Activated naive CD4-positive, alpha-beta T cell treated with anti-CD3 and anti-CD28 coated beads, Interleukin-2, amount 10 ng/mL, durations not matched to agents 7 days and 5 days (primary cell): Measurements from ENCODE around the gene GATB.

ENCODE experiments used
- CTCF ChIA-PET: fragments of 350-600 bp; sonication (Branson Sonifier 250); formaldehyde crosslinking; loops from one replicate; lab custom pipeline; 2021; ENCODE audit warnings: antibody characterized with exemption; lab: Charles Lee
- DNase-seq: peaks from one replicate; pipeline ENCODE4 v3.0.0-alpha.2; 2020
- H3K27ac Mint-ChIP-seq: one replicate; pipeline ENCODE4 v1.8.0; 2021; ENCODE audit warnings: mild to moderate bottlenecking, moderate library complexity, mixed read lengths
- H3K27me3 Mint-ChIP-seq: one replicate; pipeline ENCODE4 v1.8.0; 2021; ENCODE audit warnings: mild to moderate bottlenecking, mixed read lengths
- H3K36me3 Mint-ChIP-seq: one replicate; pipeline ENCODE4 v1.8.0; 2021; ENCODE audit warnings: mixed read lengths
- H3K4me1 Mint-ChIP-seq: one replicate; pipeline ENCODE4 v1.8.0; 2021; ENCODE audit warnings: mixed read lengths
- H3K4me3 Mint-ChIP-seq: one replicate; pipeline ENCODE4 v1.8.0; 2021; ENCODE audit warnings: mild to moderate bottlenecking, moderate library complexity, mixed read lengths
- H3K9me3 Mint-ChIP-seq: one replicate; pipeline ENCODE4 v1.8.0; 2021; ENCODE audit warnings: mixed read lengths

The GATB gene

DNA sequence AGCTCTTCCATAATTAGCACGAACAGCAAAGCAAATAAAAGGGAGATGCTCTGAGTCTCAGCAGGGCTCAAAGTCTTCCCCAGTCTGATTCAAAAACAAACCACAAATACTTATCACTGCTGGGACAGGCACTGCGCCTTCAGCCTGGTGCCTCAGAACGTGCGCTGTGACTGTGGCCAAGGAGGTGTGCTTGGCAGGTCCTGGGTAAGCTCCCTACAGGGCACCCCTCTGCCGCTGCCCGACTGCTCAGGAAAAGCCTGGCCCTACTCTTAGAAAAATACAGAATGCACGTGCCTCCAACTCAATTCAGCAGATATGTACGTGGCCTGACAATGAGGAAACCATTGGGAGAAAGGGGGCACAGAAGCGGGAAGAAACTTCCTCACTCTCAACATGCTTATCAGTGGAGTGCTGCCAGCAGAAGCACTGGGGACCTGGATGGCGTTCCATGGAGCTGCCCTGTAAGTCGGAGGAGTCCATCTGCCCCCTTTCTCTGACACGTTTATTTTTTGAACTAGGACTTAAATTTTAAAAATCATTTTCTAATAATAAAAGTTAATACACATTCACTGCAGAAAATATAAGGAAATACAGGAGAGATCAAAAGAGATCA, 86.8 kb downstream of the GATB start:
- CTCF ChIA-PET = interaction anchor here (0.8 kb wide), 1 partner anchor 9 kb away, joined by 3 read pairs; no protein-coding TSS in a partner anchor
- Mint-ChIP-seq H3K36me3 (no peaks in the 10 kb centered on the region), H3K4me3 (no peak overlapping the region), H3K9me3 (no peaks in the 10 kb centered on the region), H3K4me1 (no peaks in the 10 kb centered on the region), H3K27me3 (no peaks in the 10 kb centered on the region), H3K27ac (no peak overlapping the region)
- no peak for DNase-seq

DNA sequence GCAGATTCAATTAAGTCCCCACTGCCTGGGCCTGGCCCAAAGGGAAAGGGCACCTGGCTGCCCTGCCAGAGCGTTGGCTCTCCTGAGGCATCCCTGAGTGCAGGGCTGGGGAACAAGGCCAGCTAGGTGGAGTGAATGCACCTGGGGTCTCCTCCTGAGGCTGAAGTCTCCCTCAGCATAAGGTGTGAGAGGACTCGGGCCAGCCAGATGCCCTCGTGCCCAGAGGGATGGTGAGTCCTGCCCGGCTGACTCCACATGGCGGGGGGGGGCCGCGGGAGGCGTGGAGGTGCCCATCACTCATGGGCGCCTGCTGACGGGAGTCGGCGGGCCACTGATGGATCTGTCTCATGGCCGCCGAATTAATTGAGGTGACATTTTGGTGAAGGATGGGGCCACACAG, 87.8 kb downstream of the GATB start:
- Mint-ChIP-seq H3K36me3 (no peaks in the 10 kb centered on the region), H3K4me1 (no peaks in the 10 kb centered on the region), H3K4me3 (no peak overlapping the region), H3K27ac (no peak overlapping the region), H3K27me3 (no peaks in the 10 kb centered on the region), H3K9me3 (no peaks in the 10 kb centered on the region)
- DNase-seq = no peak
- CTCF ChIA-PET = no interaction called here

DNA sequence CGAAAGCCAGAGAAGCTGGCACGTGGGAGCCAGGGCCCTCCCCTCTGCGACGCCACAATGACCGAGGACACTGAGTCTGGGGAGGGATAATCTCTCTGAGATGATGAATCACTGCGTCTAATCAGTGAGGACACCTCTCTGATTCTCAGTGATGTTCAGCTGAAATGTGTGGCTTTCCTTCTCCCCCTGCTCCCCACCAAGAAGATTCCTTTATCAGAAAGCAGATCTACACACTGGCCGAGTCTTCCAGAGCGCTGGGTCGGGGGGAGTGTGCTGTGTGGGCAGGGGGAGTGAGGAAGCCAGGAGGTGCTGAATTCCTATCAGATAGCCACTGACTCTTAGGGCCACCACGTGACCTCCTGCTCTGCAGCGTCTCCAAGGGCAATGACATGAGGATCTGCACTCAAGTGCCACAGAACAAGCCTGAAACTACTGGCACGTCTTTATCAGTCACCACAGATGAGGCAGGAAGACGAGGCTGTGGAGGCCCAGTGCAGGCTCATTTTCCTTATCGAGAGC, 89.2 kb downstream of the GATB start:
- Mint-ChIP-seq H3K9me3 (no peaks in the 10 kb centered on the region), H3K36me3 (no peaks in the 10 kb centered on the region), H3K4me3 (no peak overlapping the region), H3K27ac (no peak overlapping the region), H3K4me1 (peaks cover 9% of the 10 kb centered on the region), H3K27me3 (no peaks in the 10 kb centered on the region)
- no peak for DNase-seq
- CTCF ChIA-PET = no interaction called here

DNA sequence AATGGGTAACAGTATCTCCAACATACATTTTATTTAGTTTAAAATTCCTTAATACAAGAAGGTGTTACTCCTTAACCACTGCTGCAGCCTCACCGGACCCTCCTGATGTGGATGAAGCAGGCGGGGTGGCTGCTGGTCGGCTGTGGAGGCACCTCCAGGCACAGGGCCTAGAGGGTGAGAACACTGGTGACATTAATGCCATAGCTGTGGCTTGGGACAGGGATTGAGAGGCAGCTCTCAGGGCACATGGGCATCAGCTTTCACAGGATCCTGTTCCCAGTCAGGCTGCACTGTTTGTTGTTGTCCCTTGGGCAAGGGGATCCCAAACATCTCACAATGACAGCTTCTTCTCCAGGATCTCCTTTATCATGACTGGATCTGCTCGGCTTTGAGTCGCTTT, 90.0 kb downstream of the GATB start:
- no peak overlapping the region for H3K4me3 Mint-ChIP-seq
- no peak overlapping the region for H3K27ac Mint-ChIP-seq
- H3K4me1 Mint-ChIP-seq = peaks cover 9% of the 10 kb centered on the region
- H3K27me3 Mint-ChIP-seq = no peaks in the 10 kb centered on the region
- CTCF ChIA-PET = no interaction called here
- no peaks in the 10 kb centered on the region for H3K9me3 Mint-ChIP-seq
- no peak for DNase-seq
- H3K36me3 Mint-ChIP-seq = no peaks in the 10 kb centered on the region

DNA sequence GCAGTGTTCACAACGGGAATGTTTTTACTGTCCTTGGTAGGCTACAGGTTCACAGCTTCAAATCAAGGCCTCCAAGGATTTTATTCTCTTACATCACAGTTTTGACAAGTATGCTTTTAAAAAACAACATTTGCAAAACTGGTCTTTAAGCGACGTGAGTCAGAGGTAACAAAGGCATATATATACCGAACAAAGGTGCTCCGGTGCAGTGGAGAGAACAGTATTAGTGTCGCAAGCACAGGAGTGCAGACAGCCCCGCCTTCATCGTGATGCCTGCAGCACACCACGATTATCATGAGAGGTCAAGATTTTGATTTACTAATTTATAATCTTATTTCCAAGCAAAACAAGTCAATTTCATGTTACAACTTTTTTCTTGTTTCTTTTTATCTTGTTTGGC, 90.8 kb downstream of the GATB start:
- DNase-seq = no peak
- CTCF ChIA-PET = no interaction called here
- H3K4me1 Mint-ChIP-seq = peaks cover 9% of the 10 kb centered on the region
- H3K9me3 Mint-ChIP-seq = no peaks in the 10 kb centered on the region
- H3K36me3 Mint-ChIP-seq = no peaks in the 10 kb centered on the region
- no peaks in the 10 kb centered on the region for H3K27me3 Mint-ChIP-seq
- H3K4me3 Mint-ChIP-seq = no peak overlapping the region
- H3K27ac Mint-ChIP-seq = no peak overlapping the region

DNA sequence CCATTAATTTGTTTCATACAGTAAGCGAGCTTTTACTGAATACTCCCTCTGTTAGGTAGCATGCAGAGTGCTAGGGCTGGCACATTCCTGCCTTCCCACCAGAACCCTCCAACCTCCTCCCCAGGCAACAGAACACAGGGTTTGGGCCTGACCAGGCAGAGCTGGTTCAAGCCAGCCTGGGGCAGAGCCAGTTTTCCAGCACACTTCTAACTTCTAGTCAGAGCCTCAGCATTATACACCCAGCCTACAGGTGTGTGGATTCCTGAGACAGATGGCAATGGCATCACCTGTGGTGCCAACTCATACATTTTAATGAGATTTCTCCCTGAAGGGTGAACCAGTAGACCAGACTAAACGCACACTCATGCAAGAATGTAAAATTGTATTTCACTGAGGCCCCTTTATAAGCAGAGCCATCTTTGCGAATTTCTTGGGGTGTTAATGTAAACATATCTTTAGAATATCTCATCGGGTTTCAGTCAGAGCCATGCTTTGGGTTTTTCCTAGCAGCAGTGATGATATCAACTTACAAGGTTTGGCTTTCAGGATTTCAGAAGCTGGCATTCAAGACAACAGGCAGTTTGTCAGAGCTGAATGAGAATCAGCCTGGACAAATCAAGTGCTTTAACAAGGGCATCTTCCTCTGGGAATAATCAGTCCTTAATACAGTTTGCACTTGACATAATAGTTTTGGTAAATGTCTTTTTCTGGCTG, 92.0 kb downstream of the GATB start:
- Mint-ChIP-seq H3K4me3 (no peak overlapping the region), H3K27me3 (peaks cover 3% of the 10 kb centered on the region), H3K4me1 (peaks cover 9% of the 10 kb centered on the region), H3K36me3 (no peaks in the 10 kb centered on the region), H3K27ac (no peak overlapping the region), H3K9me3 (no peaks in the 10 kb centered on the region)
- DNase-seq = no peak
- CTCF ChIA-PET = no interaction called here

DNA sequence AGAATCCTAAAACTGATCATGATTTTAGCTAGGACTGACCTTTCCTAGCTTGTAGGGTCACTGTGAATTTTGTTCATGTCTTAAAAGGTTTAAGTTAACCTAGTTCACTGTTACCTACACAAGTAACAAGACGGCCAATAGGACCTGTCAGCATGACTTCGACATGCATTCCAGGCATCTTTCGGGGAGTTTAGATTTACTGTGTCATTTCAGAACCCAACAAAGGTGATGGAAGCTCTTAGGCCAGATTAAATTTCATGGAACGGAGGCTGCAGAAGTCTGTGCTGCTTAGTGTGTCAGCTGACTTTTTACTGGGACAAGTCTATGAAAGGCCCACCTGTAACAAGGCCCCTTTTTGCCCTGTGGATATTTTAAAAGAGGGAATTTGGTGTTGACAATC, 93.1 kb downstream of the GATB start:
- Mint-ChIP-seq H3K4me1 (peaks cover 9% of the 10 kb centered on the region), H3K27me3 (peaks cover 3% of the 10 kb centered on the region), H3K9me3 (no peaks in the 10 kb centered on the region), H3K27ac (no peak overlapping the region), H3K36me3 (no peaks in the 10 kb centered on the region), H3K4me3 (no peak overlapping the region)
- DNase-seq = no peak
- CTCF ChIA-PET = interaction anchor here (1.1 kb wide), 1 partner anchor 16 kb away, joined by 4 read pairs; no protein-coding TSS in a partner anchor

DNA sequence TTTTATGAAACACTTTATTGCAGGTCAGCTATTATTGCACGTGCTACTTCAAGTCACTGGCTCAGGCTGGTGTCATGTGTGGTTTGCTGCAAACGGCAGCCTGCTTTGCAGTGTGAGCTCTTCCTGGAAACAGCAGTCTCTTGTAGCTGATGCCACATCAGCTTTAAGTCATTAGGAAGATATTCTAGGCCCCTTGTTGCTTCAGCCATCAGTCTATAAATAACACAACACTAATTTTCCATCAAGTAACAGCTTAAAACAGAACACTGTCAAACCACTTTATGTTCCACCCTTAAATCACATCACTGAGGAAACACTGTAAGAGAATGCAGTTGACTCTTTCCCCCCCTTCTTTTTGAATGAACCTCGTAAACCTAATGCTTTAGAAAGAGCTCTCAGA, 93.8 kb downstream of the GATB start:
- Mint-ChIP-seq H3K4me1 (peaks cover 9% of the 10 kb centered on the region), H3K27me3 (peaks cover 3% of the 10 kb centered on the region), H3K27ac (no peak overlapping the region), H3K36me3 (no peaks in the 10 kb centered on the region), H3K4me3 (no peak overlapping the region), H3K9me3 (no peaks in the 10 kb centered on the region)
- CTCF ChIA-PET = interaction anchor here (1.1 kb wide), 1 partner anchor 16 kb away, joined by 4 read pairs; no protein-coding TSS in a partner anchor
- DNase-seq = no peak

DNA sequence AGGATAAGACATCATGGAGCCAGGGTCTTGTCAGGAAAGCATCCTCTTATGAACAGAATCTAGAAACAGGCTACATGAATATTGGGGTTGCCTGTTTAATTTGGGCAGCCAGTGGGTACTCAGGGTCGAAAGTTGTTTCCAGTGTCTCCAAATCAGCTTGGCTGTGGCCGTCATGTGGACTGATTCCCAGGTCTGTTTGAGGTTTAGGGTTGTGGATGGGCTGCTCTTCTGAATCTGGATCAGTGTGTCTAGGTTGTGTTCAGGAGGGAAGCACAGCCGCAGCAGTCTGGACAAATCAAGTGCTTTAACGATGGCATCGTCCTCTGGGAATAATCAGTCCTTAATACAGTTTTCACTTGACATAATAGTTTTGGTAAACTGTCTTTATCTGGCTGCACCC, 94.3 kb downstream of the GATB start:
- H3K36me3 Mint-ChIP-seq = no peaks in the 10 kb centered on the region
- DNase-seq = no peak
- CTCF ChIA-PET = no interaction called here
- H3K4me1 Mint-ChIP-seq = peaks cover 9% of the 10 kb centered on the region
- peaks cover 3% of the 10 kb centered on the region for H3K27me3 Mint-ChIP-seq
- no peak overlapping the region for H3K27ac Mint-ChIP-seq
- no peaks in the 10 kb centered on the region for H3K9me3 Mint-ChIP-seq
- H3K4me3 Mint-ChIP-seq = no peak overlapping the region

DNA sequence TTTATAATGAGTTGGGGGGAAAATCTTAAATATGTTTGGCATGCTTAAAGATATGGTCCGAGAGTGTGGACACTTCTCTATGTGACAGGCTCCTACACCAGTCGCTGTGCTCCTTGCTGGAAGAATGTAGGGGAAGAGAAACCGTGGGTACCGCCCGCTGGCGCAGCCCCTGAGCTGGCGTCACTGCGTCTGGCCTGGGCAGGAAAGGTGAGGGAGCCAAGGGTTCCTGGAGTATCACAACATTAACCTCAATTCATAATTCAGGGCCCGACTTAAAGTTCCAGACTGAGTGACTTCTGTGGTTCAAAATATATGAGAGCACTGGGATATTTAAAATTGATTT, 95.1 kb downstream of the GATB start:
- H3K4me3 Mint-ChIP-seq = no peak overlapping the region
- peaks cover 3% of the 10 kb centered on the region for H3K27me3 Mint-ChIP-seq
- peaks cover 9% of the 10 kb centered on the region for H3K4me1 Mint-ChIP-seq
- no peak overlapping the region for H3K27ac Mint-ChIP-seq
- no peak for DNase-seq
- no peaks in the 10 kb centered on the region for H3K36me3 Mint-ChIP-seq
- CTCF ChIA-PET = no interaction called here
- H3K9me3 Mint-ChIP-seq = no peaks in the 10 kb centered on the region

DNA sequence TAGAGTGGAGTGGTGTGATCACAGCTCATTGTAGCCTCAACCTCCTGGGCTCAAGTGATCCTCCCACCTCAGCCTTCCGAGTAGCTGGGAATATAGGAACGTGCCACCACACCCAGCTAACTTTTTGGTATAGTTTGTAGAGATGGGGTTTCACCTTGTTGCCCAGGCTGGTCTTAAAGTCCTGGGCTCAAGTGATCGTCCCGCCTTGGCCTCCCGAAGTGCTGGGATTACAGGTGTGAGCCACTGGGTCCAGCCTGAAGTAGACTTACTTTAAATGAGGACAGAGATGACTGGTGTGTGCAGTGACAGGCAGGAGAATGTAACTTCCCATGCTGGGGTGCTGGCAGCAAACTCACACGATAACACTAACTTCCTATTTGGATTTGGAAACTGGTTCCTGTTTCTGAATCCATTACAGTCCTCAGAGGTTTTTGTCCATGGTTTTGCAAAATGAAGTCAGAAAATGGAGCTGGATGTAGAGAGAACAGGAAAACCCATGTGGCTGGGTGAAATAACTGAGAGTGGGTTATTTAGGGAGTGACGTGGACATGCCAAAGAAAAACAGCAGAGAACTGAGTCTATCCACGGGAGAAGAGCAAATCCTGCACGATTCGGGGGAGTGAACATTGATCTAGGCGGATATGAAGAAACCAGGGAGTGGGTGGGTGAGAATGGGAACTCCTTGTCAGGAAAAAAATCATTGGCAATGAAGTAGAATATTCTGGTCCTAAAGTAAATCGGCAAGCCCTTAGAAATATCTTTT, 95.6 kb downstream of the GATB start:
- Mint-ChIP-seq H3K27me3 (peaks cover 3% of the 10 kb centered on the region), H3K4me3 (no peak overlapping the region), H3K27ac (no peak overlapping the region), H3K4me1 (peaks cover 14% of the 10 kb centered on the region), H3K9me3 (peaks cover 3% of the 10 kb centered on the region), H3K36me3 (no peaks in the 10 kb centered on the region)
- CTCF ChIA-PET = no interaction called here
- DNase-seq = no peak

DNA sequence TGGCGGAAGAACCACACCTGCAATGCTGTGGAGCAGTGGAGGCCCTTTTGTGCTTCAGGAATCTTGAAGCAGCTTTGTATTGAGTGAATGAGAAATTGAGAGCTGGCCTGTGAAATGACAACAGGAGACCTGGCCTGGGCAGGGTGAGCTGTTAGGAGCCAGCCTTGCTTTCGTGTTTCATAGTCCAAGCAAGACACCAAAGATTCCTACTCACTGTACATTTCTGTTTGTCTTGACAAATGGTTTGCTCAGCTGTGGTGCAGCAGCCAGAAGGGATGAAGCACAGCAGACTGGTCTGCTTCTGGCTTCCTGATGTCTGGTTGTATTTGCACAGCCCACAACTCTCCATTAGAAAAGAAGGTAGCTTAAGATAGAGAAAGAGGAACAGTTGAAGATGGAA, 96.5 kb downstream of the GATB start:
- CTCF ChIA-PET = no interaction called here
- Mint-ChIP-seq H3K27me3 (peaks cover 3% of the 10 kb centered on the region), H3K36me3 (peaks cover 6% of the 10 kb centered on the region), H3K4me3 (no peak overlapping the region), H3K27ac (no peak overlapping the region), H3K4me1 (peaks cover 23% of the 10 kb centered on the region), H3K9me3 (peaks cover 3% of the 10 kb centered on the region)
- no peak for DNase-seq

DNA sequence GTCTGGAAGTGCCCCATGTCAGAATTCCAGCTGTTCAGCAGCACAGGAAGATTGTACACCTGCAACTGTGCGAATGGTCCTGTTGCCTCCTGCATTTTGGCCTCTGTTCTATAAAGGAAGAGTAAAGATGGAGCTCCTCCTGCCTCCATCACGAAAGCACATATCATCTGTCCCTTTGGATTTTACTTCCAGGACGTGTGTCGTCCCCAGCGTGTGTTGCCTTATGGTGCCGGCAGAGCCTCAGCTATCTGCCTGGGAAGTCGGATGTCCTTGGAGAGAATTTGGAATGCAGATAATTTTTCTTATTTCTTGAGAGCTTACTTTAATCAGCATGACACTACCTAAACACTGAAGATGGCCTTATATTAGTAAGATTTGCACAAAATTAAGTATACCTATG, 97.7 kb downstream of the GATB start:
- Mint-ChIP-seq H3K27me3 (peaks cover 3% of the 10 kb centered on the region), H3K36me3 (peaks cover 9% of the 10 kb centered on the region), H3K27ac (no peak overlapping the region), H3K4me1 (peaks cover 35% of the 10 kb centered on the region), H3K9me3 (peaks cover 3% of the 10 kb centered on the region), H3K4me3 (no peak overlapping the region)
- CTCF ChIA-PET = interaction anchor here (0.7 to 1.6 kb wide), 2 partner anchors 17 to 546 kb away, joined by 3 to 5 read pairs; no protein-coding TSS in a partner anchor
- DNase-seq = no peak

DNA sequence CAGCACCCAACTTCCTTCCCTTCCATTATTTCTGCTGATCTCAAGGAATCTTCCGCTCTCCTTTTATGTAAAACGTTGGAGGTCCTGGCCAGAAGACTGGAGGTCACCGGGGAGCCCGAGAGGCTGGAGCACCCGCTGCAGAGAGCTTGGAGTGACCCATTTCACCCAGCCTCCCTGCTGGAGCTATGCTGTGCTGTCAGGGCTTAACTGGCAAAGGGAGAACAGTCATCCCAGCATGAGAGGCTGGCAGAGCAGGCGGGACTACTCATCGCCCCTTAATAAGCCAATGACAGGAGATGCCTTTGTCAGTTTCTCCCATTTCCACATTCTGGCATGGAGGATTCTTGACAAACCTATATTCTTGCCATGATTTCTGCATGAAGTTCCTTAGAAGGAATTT, 98.9 kb downstream of the GATB start:
- H3K9me3 Mint-ChIP-seq = peaks cover 3% of the 10 kb centered on the region
- H3K4me1 Mint-ChIP-seq = peaks cover 31% of the 10 kb centered on the region
- H3K27ac Mint-ChIP-seq = no peak overlapping the region
- H3K4me3 Mint-ChIP-seq = no peak overlapping the region
- peaks cover 3% of the 10 kb centered on the region for H3K27me3 Mint-ChIP-seq
- DNase-seq = no peak
- peaks cover 9% of the 10 kb centered on the region for H3K36me3 Mint-ChIP-seq
- CTCF ChIA-PET = no interaction called here
